LNCaP clone FGC (cell line): ENCODE data around the gene TAB3.

Experiments used
- DNase-seq: peaks from one replicate; pipeline ENCODE4 v3.0.0-alpha.2; 2011; ENCODE audit warnings: low read depth
- H3K4me3 ChIP-seq: 2 replicates; pipeline ENCODE4 v1.5.1; 2011; ENCODE audit warnings: mild to moderate bottlenecking, low read depth, low read length, control low read depth
- TF ChIP-seq, protein P1 (sequence below): IDR thresholded peaks from 2 replicates; pipeline ENCODE4 v1.5.1; 2012; ENCODE audit warnings: mild to moderate bottlenecking; ENCODE audit not compliant: control insufficient read depth, insufficient read depth; ENCODE audit errors: extremely low read depth

The TAB3 gene

DNA sequence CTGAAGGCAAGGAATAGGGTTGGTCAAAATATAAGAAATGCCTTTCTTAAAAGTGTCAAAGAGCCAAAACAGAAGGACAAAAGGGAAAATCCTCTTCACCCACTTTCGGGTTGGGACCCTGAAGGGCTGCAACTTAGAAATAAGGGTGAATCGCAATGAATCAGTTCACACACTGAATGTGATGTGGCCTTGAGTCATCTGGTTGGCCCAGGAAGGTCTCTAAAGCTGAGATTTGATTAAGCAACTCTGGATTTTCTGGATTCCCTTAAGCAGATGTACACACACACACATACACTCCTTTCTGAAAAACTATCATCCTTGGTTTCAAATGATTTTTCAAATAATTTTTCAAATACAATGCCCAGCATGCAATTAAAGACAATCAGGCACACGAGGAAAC is 13.1 kb downstream of the TAB3 start:
- H3K4me3 ChIP-seq, result no peak overlapping the region
- TF ChIP-seq, protein P1, sequence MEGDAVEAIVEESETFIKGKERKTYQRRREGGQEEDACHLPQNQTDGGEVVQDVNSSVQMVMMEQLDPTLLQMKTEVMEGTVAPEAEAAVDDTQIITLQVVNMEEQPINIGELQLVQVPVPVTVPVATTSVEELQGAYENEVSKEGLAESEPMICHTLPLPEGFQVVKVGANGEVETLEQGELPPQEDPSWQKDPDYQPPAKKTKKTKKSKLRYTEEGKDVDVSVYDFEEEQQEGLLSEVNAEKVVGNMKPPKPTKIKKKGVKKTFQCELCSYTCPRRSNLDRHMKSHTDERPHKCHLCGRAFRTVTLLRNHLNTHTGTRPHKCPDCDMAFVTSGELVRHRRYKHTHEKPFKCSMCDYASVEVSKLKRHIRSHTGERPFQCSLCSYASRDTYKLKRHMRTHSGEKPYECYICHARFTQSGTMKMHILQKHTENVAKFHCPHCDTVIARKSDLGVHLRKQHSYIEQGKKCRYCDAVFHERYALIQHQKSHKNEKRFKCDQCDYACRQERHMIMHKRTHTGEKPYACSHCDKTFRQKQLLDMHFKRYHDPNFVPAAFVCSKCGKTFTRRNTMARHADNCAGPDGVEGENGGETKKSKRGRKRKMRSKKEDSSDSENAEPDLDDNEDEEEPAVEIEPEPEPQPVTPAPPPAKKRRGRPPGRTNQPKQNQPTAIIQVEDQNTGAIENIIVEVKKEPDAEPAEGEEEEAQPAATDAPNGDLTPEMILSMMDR, result no peak
- DNase-seq, result no peak

DNA sequence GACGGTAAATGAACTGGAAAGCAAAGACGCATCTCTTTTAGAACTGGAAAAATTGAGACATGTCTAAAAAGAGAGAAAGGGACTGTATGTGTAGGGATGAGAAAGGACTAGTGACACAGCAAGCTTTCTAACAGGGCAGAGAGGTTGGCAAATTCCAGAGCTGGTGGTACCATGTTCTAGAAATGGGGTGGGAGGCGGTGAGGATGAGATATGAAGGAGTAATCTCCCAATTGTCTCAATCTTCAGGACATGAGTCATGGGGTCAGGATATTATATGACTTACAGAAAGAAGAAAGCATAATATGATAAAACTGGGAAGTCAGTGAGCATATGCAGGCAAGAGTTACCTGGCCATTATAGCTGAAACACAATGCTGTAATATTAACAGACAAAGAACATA is 14.2 kb downstream of the TAB3 start:
- TF ChIP-seq, protein P1, result no peak

DNA sequence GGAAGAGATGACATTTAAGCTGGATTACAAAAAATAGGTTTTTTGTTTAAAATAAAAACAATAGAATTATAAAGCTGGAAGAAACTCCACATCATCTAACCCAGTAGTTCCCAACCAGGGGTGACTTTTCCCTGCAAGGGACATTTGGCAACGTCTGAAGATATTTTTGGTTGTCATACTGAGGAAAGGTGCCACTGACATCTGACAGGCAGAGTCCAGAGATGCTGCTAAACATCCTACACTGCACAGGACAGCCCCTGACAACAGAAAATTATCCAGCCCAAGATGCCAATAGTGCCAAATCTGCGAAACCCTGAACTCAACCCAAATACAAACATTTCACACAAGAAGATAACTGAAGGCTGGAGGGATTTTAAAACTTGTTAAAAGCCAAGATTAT is 18.5 kb downstream of the TAB3 start:
- TF ChIP-seq, protein P1, result no peak
- H3K4me3 ChIP-seq, result no peak overlapping the region
- DNase-seq, result no peak

More for the DNA sequence above, 14.2 kb downstream of the TAB3 start:
- no peak for DNase-seq
- H3K4me3 ChIP-seq, result no peak overlapping the region

DNA sequence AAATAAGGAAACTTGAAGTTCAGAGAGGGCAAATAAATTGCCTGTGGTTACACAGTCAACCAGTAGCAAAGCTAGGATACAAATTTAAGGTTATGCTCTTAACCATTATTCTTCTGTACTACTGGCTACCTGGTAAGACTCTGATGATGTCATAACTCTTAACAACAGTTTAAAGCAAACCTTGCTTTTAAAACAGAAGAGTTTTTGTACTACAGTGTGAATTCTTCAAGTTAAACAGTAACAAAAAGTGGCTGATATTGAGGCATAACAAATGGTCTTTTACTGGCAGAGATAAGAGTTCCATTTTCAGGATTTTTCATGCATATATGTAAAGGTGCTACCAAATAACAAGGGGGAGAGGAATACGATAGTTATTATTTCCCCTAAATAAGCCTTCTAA is 23.4 kb downstream of the TAB3 start:
- DNase-seq, result no peak
- H3K4me3 ChIP-seq, result no peak overlapping the region
- TF ChIP-seq, protein P1, result no peak

DNA sequence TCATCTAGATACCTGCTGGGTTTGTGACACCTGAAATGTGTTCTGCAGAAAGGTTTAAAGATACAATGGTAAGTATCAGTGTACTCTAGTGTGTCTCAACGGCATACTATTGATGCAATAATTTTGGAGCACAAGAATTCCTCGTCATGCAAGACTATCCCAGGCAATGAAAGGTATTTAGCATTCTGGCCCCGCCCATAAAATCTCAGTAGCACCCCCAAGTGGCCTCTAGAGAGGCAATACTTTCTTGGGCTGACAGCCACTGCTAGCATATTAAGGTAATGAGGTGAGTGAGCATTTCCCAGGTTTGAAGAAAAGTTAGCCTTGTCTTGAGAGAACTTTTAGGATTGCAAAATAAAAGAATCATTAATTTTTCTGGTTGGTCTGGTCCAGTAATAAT is 24.0 kb downstream of the TAB3 start:
- H3K4me3 ChIP-seq, result no peak overlapping the region
- DNase-seq, result no peak
- TF ChIP-seq, protein P1, result peak; percentile 30

DNA sequence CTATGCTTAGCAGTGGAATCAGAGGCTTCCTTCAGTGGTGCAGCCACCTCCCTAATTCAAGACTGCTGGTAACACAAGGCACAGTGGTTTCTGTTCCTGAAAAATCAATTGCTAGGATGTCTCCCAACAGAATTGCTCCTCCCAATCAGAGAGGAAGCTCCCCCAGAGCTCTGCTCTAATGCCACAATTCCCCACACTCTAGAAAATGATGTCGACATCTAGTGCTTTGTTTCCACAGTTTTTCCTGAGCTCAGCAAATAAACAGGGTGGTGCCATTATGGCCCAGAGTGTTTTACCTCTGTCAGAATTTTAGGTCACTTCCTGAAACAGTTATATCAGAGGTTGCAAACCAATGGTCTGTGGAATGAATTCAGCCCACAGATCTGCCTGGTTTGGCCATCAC is 24.7 kb downstream of the TAB3 start:
- no peak for DNase-seq
- TF ChIP-seq, protein P1, result no peak

DNA sequence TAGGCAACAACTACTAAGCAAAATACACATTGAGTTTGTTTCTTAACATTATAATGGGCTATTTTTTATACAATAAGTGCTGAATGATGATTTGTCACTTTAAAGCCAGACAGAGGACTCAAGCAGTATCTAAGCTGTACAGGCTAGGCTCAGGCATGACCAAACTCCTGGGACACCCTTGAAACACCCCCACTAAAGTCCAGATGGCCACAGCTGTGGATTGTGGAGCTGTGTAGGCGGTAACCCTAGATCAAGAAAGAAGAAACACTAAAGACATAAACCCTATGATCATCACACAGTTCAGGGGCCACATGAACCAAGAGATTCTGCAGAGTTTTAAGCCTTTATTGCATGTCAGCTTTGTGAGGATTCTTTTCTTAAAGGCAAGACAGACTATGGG is 25.1 kb downstream of the TAB3 start:
- H3K4me3 ChIP-seq, result no peak overlapping the region
- TF ChIP-seq, protein P1, result no peak
- no peak for DNase-seq

More for the DNA sequence above, 24.7 kb downstream of the TAB3 start:
- no peak overlapping the region for H3K4me3 ChIP-seq
